GM23338 (cell line): ENCODE results near the gene OSBPL10. TPM values are rescaled to one million over a fixed set of nuclear protein-coding genes. Genes with fewer than 3 reads are reported as not detected.

Experiments
- ATAC-seq: fragments of 200-7000 bp; cut with Tn5 transposase; 3 replicates; pipeline ENCODE4 v1.9.1; 2020
- DNase-seq: peaks from one replicate; pipeline ENCODE4 v3.0.0-alpha.2; 2015; ENCODE audit warnings: low spot score
- H2AFZ ChIP-seq: fragments of 200-600 bp; sonication (generic); 2 replicates; pipeline ENCODE4 v1.8.0; 2016; ENCODE audit warnings: antibody characterized with exemption, mild to moderate bottlenecking, moderate library complexity
- H3F3A ChIP-seq: fragments of 200-600 bp; sonication (generic); replicated peaks from 2 replicates; pipeline ENCODE4 v1.8.0; 2017; ENCODE audit warnings: antibody characterized with exemption, mixed run types, low read depth
- H3K27ac ChIP-seq: fragments of 200-600 bp; sonication (generic); 2 replicates; pipeline ENCODE4 v1.6.1; 2016; ENCODE audit warnings: low read depth
- H3K27me3 ChIP-seq: fragments of 200-600 bp; sonication (generic); 2 replicates; pipeline ENCODE4 v1.8.0; 2016; ENCODE audit warnings: mild to moderate bottlenecking, mixed run types, moderate library complexity; ENCODE audit not compliant: insufficient read depth
- H3K36me3 ChIP-seq: fragments of 200-600 bp; sonication (generic); 2 replicates; pipeline ENCODE4 v1.8.0; 2016; ENCODE audit warnings: mild to moderate bottlenecking; ENCODE audit not compliant: insufficient read depth
- H3K4me1 ChIP-seq: fragments of 200-600 bp; sonication (generic); 2 replicates; pipeline ENCODE4 v1.8.0; 2016; ENCODE audit warnings: mild to moderate bottlenecking, moderate library complexity; ENCODE audit not compliant: insufficient read depth
- H3K4me2 ChIP-seq: fragments of 200-600 bp; sonication (generic); 2 replicates; pipeline ENCODE4 v1.7.1; 2017; ENCODE audit warnings: mixed run types
- H3K4me3 ChIP-seq: fragments of 200-600 bp; sonication (generic); 2 replicates; pipeline ENCODE4 v1.6.1; 2016; ENCODE audit warnings: mixed run types
- H3K79me2 ChIP-seq: fragments of 200-600 bp; sonication (generic); replicated peaks from 2 replicates; pipeline ENCODE4 v1.8.0; 2017; ENCODE audit warnings: mild to moderate bottlenecking; ENCODE audit not compliant: insufficient read depth
- H3K9me2 ChIP-seq: fragments of 200-600 bp; sonication (generic); 2 replicates; pipeline ENCODE4 v1.8.0; 2017; ENCODE audit not compliant: insufficient read depth
- H4K20me1 ChIP-seq: fragments of 200-600 bp; sonication (generic); replicated peaks from 2 replicates; pipeline ENCODE4 v1.8.0; 2017; ENCODE audit warnings: mild to moderate bottlenecking; ENCODE audit not compliant: insufficient read depth
- H3K27ac Mint-ChIP-seq: 2 replicates; pipeline ENCODE4 v1.8.0; 2020; ENCODE audit warnings: inconsistent platforms, mild to moderate bottlenecking, moderate library complexity, mixed read lengths
- H3K27me3 Mint-ChIP-seq: 3 replicates; pipeline ENCODE4 v1.8.0; 2022; ENCODE audit warnings: low read depth, mild to moderate bottlenecking, moderate library complexity, mixed read lengths, inconsistent platforms; ENCODE audit not compliant: insufficient read depth, poor library complexity
- H3K36me3 Mint-ChIP-seq: 3 replicates; pipeline ENCODE4 v1.8.0; 2021; ENCODE audit warnings: low read depth, mild to moderate bottlenecking, inconsistent platforms, moderate library complexity, mixed read lengths
- H3K4me1 Mint-ChIP-seq: 3 replicates; pipeline ENCODE4 v1.8.0; 2020; ENCODE audit warnings: mild to moderate bottlenecking, inconsistent platforms, mixed read lengths
- H3K4me3 Mint-ChIP-seq: 3 replicates; pipeline ENCODE4 v1.8.0; 2021; ENCODE audit warnings: moderate library complexity, mild to moderate bottlenecking, inconsistent platforms, mixed read lengths
- H3K9me3 Mint-ChIP-seq: 3 replicates; pipeline ENCODE4 v1.8.0; 2020; ENCODE audit warnings: moderate library complexity, mild to moderate bottlenecking, inconsistent platforms, mixed read lengths
- CREB1 ChIP-seq: fragments of 250-450 bp; sonication (Bioruptor Pico); IDR thresholded peaks from 2 replicates; pipeline ENCODE4 v1.5.0; 2020; ENCODE audit warnings: low read depth, mild to moderate bottlenecking, moderate library complexity
- CTCF ChIP-seq, 2 experiments: fragments of 200-600 bp in 1 of 2; sonication (generic) in 1 of 2; conservative IDR thresholded peaks; 2 replicates each; pipeline versions ENCODE4 v1.5.1 to v1.6.1; 2016 to 2017; ENCODE audit warnings: antibody characterized with exemption in 2 of 2, low read depth in 2 of 2, mild to moderate bottlenecking in 2 of 2, moderate library complexity in 1 of 2
- EZH2 ChIP-seq: fragments of 200-600 bp; sonication (generic); IDR thresholded peaks from one replicate; pipeline ENCODE4 v1.8.0; 2017; ENCODE audit warnings: antibody characterized with exemption, mild to moderate bottlenecking, low read depth; ENCODE audit not compliant: unreplicated experiment
- EZH2phosphoT487 ChIP-seq: fragments of 200-600 bp; sonication (generic); IDR thresholded peaks from one replicate; pipeline ENCODE4 v1.8.1; 2018; ENCODE audit warnings: antibody characterized with exemption; ENCODE audit not compliant: unreplicated experiment
- JUNB ChIP-seq: IDR thresholded peaks from one replicate; pipeline ENCODE4 v1.6.1; 2016; ENCODE audit warnings: antibody characterized with exemption; ENCODE audit not compliant: unreplicated experiment
- NANOG ChIP-seq: IDR thresholded peaks from 2 replicates; pipeline ENCODE4 v1.6.1; 2016; ENCODE audit warnings: antibody characterized with exemption, borderline replicate concordance
- POLR2AphosphoS5 ChIP-seq: IDR thresholded peaks from 2 replicates; pipeline ENCODE4 v1.6.1; 2016; ENCODE audit warnings: antibody characterized with exemption, low read depth
- STAT1 ChIP-seq: IDR thresholded peaks from one replicate; pipeline ENCODE4 v1.6.1; 2016; ENCODE audit warnings: antibody characterized with exemption; ENCODE audit not compliant: unreplicated experiment
- ZNF114 ChIP-seq: fragments of 250-450 bp; sonication (Bioruptor Pico); IDR thresholded peaks from 2 replicates; pipeline ENCODE4 v1.5.0; 2020; ENCODE audit warnings: mild to moderate bottlenecking, moderate library complexity
- ZNF331 ChIP-seq: fragments of 250-450 bp; sonication (Bioruptor Pico); IDR thresholded peaks from 2 replicates; pipeline ENCODE4 v1.5.0; 2020; ENCODE audit warnings: low read depth, mild to moderate bottlenecking, moderate library complexity
- polyA plus RNA-seq: library from polyadenylated mRNA; unstranded; fragments of >200 nt; fragmentation: Nextera tagmentation; extraction: Ambion mirVana; gene quantifications from 2 replicates; pipeline ENCODE4 v1.2.1, GENCODE V29; 2016
- total RNA-seq: library from RNA; depleted of rRNA; stranded (reverse); fragments of >200 nt; shearing (Covaris generic); gene quantifications from 2 replicates; pipeline ENCODE4 v1.2.3, GENCODE V29; 2014
- TF ChIP-seq, protein P1 (sequence below): IDR thresholded peaks from 2 replicates; pipeline ENCODE4 v1.6.1; 2016; ENCODE audit warnings: antibody characterized with exemption
- TF ChIP-seq, protein P2 (sequence below): IDR thresholded peaks from one replicate; pipeline ENCODE4 v1.6.1; 2018; ENCODE audit warnings: antibody characterized with exemption; ENCODE audit not compliant: unreplicated experiment

The OSBPL10 gene
- total and polyA plus RNA-seq, 2 experiments from 2014 or later: 23.8 to 149 TPM

GRCh38 chr3:32000877-32001276 is 19.8 kb upstream of the OSBPL10 start:
- Histone ChIP-seq H3K4me2 (no peak overlapping the region), H4K20me1 (no peaks in the 10 kb centered on the region), H3K27ac (no peak overlapping the region), H3K36me3 (no peaks in the 10 kb centered on the region), H3K4me3 (no peak overlapping the region), H3F3A (no peaks in the 10 kb centered on the region), H3K9me2 (no peaks in the 10 kb centered on the region), H3K4me1 (peaks cover 28% of the 10 kb centered on the region), H2AFZ (no peak overlapping the region), H3K79me2 (no peaks in the 10 kb centered on the region), H3K27me3 (no peaks in the 10 kb centered on the region)
- no peak overlapping the region for H3K27ac Mint-ChIP-seq
- TF ChIP-seq CTCF (conservative IDR thresholded peaks at IDR 0.05; ENCODE audit: low read depth in 2 of 2) (peak in 1 of 2 experiments; percentile 37; a peak in 3 of 4 replicates), EZH2phosphoT487 (no peak)
- DNase-seq (no peak), ATAC-seq (no peak)
- peaks cover 16% of the 10 kb centered on the region for H3K4me1 Mint-ChIP-seq
- 0 out of 3 replicates have a peak, but pooled peaks cover 3% of the 10 kb centered on the region for H3K36me3 Mint-ChIP-seq
- peaks cover 3% of the 10 kb centered on the region for H3K27me3 Mint-ChIP-seq
- no peaks in the 10 kb centered on the region for H3K9me3 Mint-ChIP-seq
- H3K4me3 Mint-ChIP-seq: no peak overlapping the region

DNA sequence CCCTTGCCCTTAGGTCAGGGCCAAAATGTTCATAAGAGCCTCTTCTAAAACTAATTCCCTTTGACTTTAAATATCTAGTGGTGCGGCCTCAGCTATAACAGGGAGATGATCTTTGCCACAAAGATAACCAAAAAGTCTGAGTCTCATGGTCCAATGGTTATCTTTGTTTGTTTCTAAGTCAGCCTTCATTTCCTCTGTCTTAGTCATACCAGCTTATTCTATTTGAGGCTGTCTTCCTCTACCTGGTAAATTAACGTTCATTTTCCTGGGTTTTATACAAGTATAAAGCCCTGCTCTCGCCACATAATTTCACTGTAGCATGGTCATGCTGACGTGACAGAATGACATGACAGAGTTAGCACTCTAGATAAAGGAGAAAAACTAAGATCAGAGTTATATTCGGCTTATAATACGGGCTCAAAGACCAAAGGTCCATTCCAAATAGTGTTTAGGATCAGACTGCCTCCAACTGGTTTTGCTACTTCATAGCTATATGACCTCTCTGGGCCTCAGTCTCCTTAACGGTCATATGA is 18.9 kb upstream of the OSBPL10 start:
- no peaks in the 10 kb centered on the region for H3K27me3 ChIP-seq
- DNase-seq (no peak), ATAC-seq (no peak)
- no peaks in the 10 kb centered on the region for H3K36me3 ChIP-seq
- no peak overlapping the region for H3K4me3 Mint-ChIP-seq
- no peak overlapping the region for H3K4me3 ChIP-seq
- peaks cover 28% of the 10 kb centered on the region for H3K4me1 ChIP-seq
- peaks cover 3% of the 10 kb centered on the region for H3K27me3 Mint-ChIP-seq
- H3K4me1 Mint-ChIP-seq: peaks cover 16% of the 10 kb centered on the region
- H3K4me2 ChIP-seq: no peak overlapping the region
- H3K79me2 ChIP-seq: no peaks in the 10 kb centered on the region
- no peak overlapping the region for H3K27ac Mint-ChIP-seq
- H3F3A ChIP-seq: no peaks in the 10 kb centered on the region
- no peaks in the 10 kb centered on the region for H3K9me2 ChIP-seq
- no peak overlapping the region for H3K27ac ChIP-seq
- peaks cover 6% of the 10 kb centered on the region for H3K36me3 Mint-ChIP-seq
- H2AFZ ChIP-seq: no peak overlapping the region
- H3K9me3 Mint-ChIP-seq: peaks cover 5% of the 10 kb centered on the region; the same call in 2 of the 3 replicates
- no peaks in the 10 kb centered on the region for H4K20me1 ChIP-seq
- TF ChIP-seq ZNF331: no peak
- no peak for TF ChIP-seq POLR2AphosphoS5
- TF ChIP-seq EZH2: no peak
- no peak for TF ChIP-seq NANOG
- TF ChIP-seq STAT1: no peak
- TF ChIP-seq, protein P1, sequence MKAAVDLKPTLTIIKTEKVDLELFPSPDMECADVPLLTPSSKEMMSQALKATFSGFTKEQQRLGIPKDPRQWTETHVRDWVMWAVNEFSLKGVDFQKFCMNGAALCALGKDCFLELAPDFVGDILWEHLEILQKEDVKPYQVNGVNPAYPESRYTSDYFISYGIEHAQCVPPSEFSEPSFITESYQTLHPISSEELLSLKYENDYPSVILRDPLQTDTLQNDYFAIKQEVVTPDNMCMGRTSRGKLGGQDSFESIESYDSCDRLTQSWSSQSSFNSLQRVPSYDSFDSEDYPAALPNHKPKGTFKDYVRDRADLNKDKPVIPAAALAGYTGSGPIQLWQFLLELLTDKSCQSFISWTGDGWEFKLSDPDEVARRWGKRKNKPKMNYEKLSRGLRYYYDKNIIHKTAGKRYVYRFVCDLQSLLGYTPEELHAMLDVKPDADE: no peak
- no peak for TF ChIP-seq CTCF (conservative IDR thresholded peaks at IDR 0.05; ENCODE audit: low read depth in 2 of 2)
- TF ChIP-seq JUNB: no peak
- no peak for TF ChIP-seq ZNF114
- TF ChIP-seq, protein P2, sequence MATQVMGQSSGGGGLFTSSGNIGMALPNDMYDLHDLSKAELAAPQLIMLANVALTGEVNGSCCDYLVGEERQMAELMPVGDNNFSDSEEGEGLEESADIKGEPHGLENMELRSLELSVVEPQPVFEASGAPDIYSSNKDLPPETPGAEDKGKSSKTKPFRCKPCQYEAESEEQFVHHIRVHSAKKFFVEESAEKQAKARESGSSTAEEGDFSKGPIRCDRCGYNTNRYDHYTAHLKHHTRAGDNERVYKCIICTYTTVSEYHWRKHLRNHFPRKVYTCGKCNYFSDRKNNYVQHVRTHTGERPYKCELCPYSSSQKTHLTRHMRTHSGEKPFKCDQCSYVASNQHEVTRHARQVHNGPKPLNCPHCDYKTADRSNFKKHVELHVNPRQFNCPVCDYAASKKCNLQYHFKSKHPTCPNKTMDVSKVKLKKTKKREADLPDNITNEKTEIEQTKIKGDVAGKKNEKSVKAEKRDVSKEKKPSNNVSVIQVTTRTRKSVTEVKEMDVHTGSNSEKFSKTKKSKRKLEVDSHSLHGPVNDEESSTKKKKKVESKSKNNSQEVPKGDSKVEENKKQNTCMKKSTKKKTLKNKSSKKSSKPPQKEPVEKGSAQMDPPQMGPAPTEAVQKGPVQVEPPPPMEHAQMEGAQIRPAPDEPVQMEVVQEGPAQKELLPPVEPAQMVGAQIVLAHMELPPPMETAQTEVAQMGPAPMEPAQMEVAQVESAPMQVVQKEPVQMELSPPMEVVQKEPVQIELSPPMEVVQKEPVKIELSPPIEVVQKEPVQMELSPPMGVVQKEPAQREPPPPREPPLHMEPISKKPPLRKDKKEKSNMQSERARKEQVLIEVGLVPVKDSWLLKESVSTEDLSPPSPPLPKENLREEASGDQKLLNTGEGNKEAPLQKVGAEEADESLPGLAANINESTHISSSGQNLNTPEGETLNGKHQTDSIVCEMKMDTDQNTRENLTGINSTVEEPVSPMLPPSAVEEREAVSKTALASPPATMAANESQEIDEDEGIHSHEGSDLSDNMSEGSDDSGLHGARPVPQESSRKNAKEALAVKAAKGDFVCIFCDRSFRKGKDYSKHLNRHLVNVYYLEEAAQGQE: no peak
- TF ChIP-seq CREB1 (CRISPR knock-in tag): no peak
- no peak for TF ChIP-seq EZH2phosphoT487
